IMR-90 (cell line): ENCODE data around the gene ZBTB39. TPM values are rescaled to one million over a fixed set of nuclear protein-coding genes. Genes with fewer than 3 reads are reported as not detected.

Source experiments
- ATAC-seq: fragments of 200-7000 bp; cut with Tn5 transposase; 2 replicates; pipeline ENCODE4 v1.9.1; 2020; ENCODE audit warnings: low read depth, mild to moderate bottlenecking, moderate library complexity
- BruUV-seq: library from RNA; stranded (reverse); fragments of 400-500 nt; replicated peaks from 2 replicates; lab custom pipeline; 2021; lab: Mats Ljungman, UMichigan
- CTCF ChIA-PET: fragments of 300-600 bp; formaldehyde crosslinking; extraction: SDS; loops from one replicate; lab custom pipeline; 2021; ENCODE audit warnings: antibody characterized with exemption; lab: Yijun Ruan, JAX
- POLR2A ChIA-PET: fragments of 300-600 bp; sonication (Branson Sonifier 250); formaldehyde crosslinking; loops from one replicate; lab custom pipeline; 2022; ENCODE audit warnings: antibody characterized with exemption; ENCODE audit not compliant: unreplicated experiment; lab: Charles Lee
- DNase-seq: peaks from one replicate; pipeline ENCODE4 v3.0.0; 2013
- H2AFZ ChIP-seq: replicated peaks from 2 replicates; pipeline ENCODE3; 2013; ENCODE audit warnings: low read length, mild to moderate bottlenecking; ENCODE audit not compliant: poor library complexity
- H2AK5ac ChIP-seq: 2 replicates; pipeline ENCODE4 v1.6.1; 2013; ENCODE audit warnings: low read depth, low read length, inconsistent platforms
- H2AK9ac ChIP-seq: replicated peaks from 2 replicates; pipeline ENCODE3; 2013; ENCODE audit warnings: mild to moderate bottlenecking, low read depth, low read length, moderate library complexity; ENCODE audit not compliant: poor library complexity
- H2BK120ac ChIP-seq: 2 replicates; pipeline ENCODE4 v1.6.1; 2013; ENCODE audit warnings: low read depth, low read length, inconsistent platforms
- H2BK15ac ChIP-seq: 3 replicates; pipeline ENCODE4 v1.6.1; 2013; ENCODE audit warnings: low read depth, low read length, inconsistent platforms
- H2BK20ac ChIP-seq: 2 replicates; pipeline ENCODE4 v1.6.1; 2013; ENCODE audit warnings: low read depth, mild to moderate bottlenecking, inconsistent platforms, low read length, moderate library complexity
- H2BK5ac ChIP-seq: 2 replicates; pipeline ENCODE4 v1.6.1; 2013; ENCODE audit warnings: mild to moderate bottlenecking, low read depth, low read length, inconsistent platforms; ENCODE audit not compliant: poor library complexity, severe bottlenecking
- H3K14ac ChIP-seq: replicated peaks from 2 replicates; pipeline ENCODE4 v1.6.1; 2013; ENCODE audit warnings: low read depth, low read length, inconsistent platforms
- H3K18ac ChIP-seq: 2 replicates; pipeline ENCODE4 v1.6.1; 2013; ENCODE audit warnings: low read depth, low read length, control low read depth
- H3K23ac ChIP-seq: 2 replicates; pipeline ENCODE4 v1.6.1; 2013; ENCODE audit warnings: low read depth, low read length, inconsistent platforms
- H3K27ac ChIP-seq: 2 replicates; pipeline ENCODE4 v1.5.1; 2013; ENCODE audit warnings: mild to moderate bottlenecking, control low read depth, low read length; ENCODE audit not compliant: insufficient read depth
- H3K27me3 ChIP-seq: 2 replicates; pipeline ENCODE4 v1.6.1; 2013; ENCODE audit warnings: low read length; ENCODE audit not compliant: control insufficient read depth, insufficient read depth
- H3K36me3 ChIP-seq: 2 replicates; pipeline ENCODE4 v1.6.1; 2013; ENCODE audit warnings: low read length, mixed read lengths; ENCODE audit not compliant: control insufficient read depth, insufficient read depth
- H3K4ac ChIP-seq: 2 replicates; pipeline ENCODE4 v1.6.1; 2013; ENCODE audit warnings: low read depth, low read length, inconsistent platforms
- H3K4me1 ChIP-seq: 2 replicates; pipeline ENCODE4 v1.6.1; 2013; ENCODE audit warnings: low read length, mixed read lengths; ENCODE audit not compliant: control insufficient read depth, insufficient read depth
- H3K4me2 ChIP-seq: 2 replicates; pipeline ENCODE4 v1.6.1; 2013; ENCODE audit warnings: low read depth, mild to moderate bottlenecking, control low read depth, low read length, moderate library complexity
- H3K4me3 ChIP-seq: 2 replicates; pipeline ENCODE4 v1.5.1; 2013; ENCODE audit warnings: low read depth, mild to moderate bottlenecking, control low read depth, low read length, moderate library complexity; ENCODE audit not compliant: insufficient read depth
- H3K56ac ChIP-seq: 2 replicates; pipeline ENCODE4 v1.6.1; 2013; ENCODE audit warnings: low read length, inconsistent platforms; ENCODE audit not compliant: insufficient read depth; ENCODE audit errors: extremely low read depth
- H3K79me1 ChIP-seq, 2 experiments: 2 replicates each; pipeline ENCODE4 v1.6.1; 2013; ENCODE audit warnings: low read length in 2 of 2, inconsistent platforms in 1 of 2, low read depth in 1 of 2
- H3K9ac ChIP-seq: 2 replicates; pipeline ENCODE4 v1.6.1; 2013; ENCODE audit warnings: low read depth, low read length, control low read depth
- H3K9me1 ChIP-seq: 2 replicates; pipeline ENCODE4 v1.6.1; 2013; ENCODE audit warnings: low read length, inconsistent platforms; ENCODE audit not compliant: insufficient read depth
- H3K9me3 ChIP-seq: 2 replicates; pipeline ENCODE4 v1.6.1; 2013; ENCODE audit warnings: low read length; ENCODE audit not compliant: control insufficient read depth, insufficient read depth
- H4K20me1 ChIP-seq: 2 replicates; pipeline ENCODE4 v1.6.1; 2013; ENCODE audit warnings: low read length, inconsistent platforms; ENCODE audit not compliant: insufficient read depth
- H4K5ac ChIP-seq: 2 replicates; pipeline ENCODE4 v1.6.1; 2013; ENCODE audit warnings: mild to moderate bottlenecking, low read depth, low read length, control low read depth
- H4K8ac ChIP-seq, 2 experiments: 2 replicates each; pipeline ENCODE4 v1.6.1; 2013; ENCODE audit warnings: low read depth in 2 of 2, low read length in 2 of 2, control low read depth in 1 of 2, inconsistent platforms in 1 of 2
- H4K91ac ChIP-seq: 2 replicates; pipeline ENCODE4 v1.6.1; 2013; ENCODE audit warnings: low read depth, low read length, inconsistent platforms; ENCODE audit not compliant: insufficient read depth
- MAFK ChIP-seq: IDR thresholded peaks from 2 replicates; pipeline ENCODE4 v1.6.1; 2012; ENCODE audit warnings: low read depth, low read length, improper control_type of control experiment
- MAZ ChIP-seq: IDR thresholded peaks from 2 replicates; pipeline ENCODE4 v1.6.1; 2012; ENCODE audit warnings: low read depth, mild to moderate bottlenecking, low read length, improper control_type of control experiment, moderate library complexity, borderline replicate concordance
- POLR2A ChIP-seq: IDR thresholded peaks from 2 replicates; pipeline ENCODE4 v1.6.1; 2012; ENCODE audit warnings: mild to moderate bottlenecking, low read depth, low read length
- RCOR1 ChIP-seq: IDR thresholded peaks from 2 replicates; pipeline ENCODE4 v1.6.1; 2012; ENCODE audit warnings: mild to moderate bottlenecking, low read length, improper control_type of control experiment; ENCODE audit not compliant: insufficient replicate concordance
- RFX5 ChIP-seq: IDR thresholded peaks from 2 replicates; pipeline ENCODE4 v1.8.0; 2012; ENCODE audit warnings: low read depth, mild to moderate bottlenecking, low read length, moderate library complexity
- SMC3 ChIP-seq: fragments of 150-350 bp; IDR thresholded peaks from 2 replicates; pipeline ENCODE4 v1.6.1; 2016; ENCODE audit warnings: low read depth, mild to moderate bottlenecking, antibody characterized with exemption, low read length, moderate library complexity
- WGBS, 2 experiments: methylation state at CpG; one replicate each; pipeline versions ENCODE4 v1.1.5 to v1.1.7; 2013; ENCODE audit warnings: missing lambda C conversion rate in 2 of 2; ENCODE audit not compliant: insufficient read length in 1 of 2; ENCODE audit errors: extremely low coverage in 2 of 2; 5-methylcytosine and 5-hydroxymethylcytosine counted together
- dilution Hi-C: fragments of 300-500 bp; cut with HindIII; formaldehyde crosslinking; loops from one replicate; pipeline ENCODE4 v1.14.3; 2018; ENCODE audit warnings: low sequenced_read_pairs; ENCODE audit not compliant: unreplicated experiment
- in situ Hi-C: fragments of 300-500 bp; cut with MboI; formaldehyde crosslinking; loops from 3 replicates; pipeline ENCODE4 v1.14.3; 2019; ENCODE audit warnings: low sequenced_read_pairs, inconsistent platforms, mixed read lengths
- intact Hi-C: fragments of 100-400 bp; cut with micrococcal nuclease; formaldehyde crosslinking; loops from 2 replicates; pipeline ENCODE4 v1.10.0; 2022
- polyA plus RNA-seq, 3 experiments: library from polyadenylated mRNA; depleted of rRNA; stranded (reverse); fragments of >200 nt; gene quantifications; 2 replicates each; pipeline ENCODE4 v1.2.3, GENCODE V29; 2012; ENCODE audit warnings: low replicate concordance in 1 of 3
- total RNA-seq: library from RNA; depleted of rRNA; stranded (reverse); fragments of >200 nt; gene quantifications from 2 replicates; pipeline ENCODE4 v1.2.3, GENCODE V29; 2012

Gene ZBTB39
- total and polyA plus RNA-seq, 2 of the 4 experiments (the other 2 are of a cell fraction) = 4.0 to 5.2 TPM

GRCh38 chr12:57019983-57020719 is 13.8 kb upstream of the ZBTB39 start:
- TF ChIP-seq MAFK (no peak), RCOR1 (no peak), RFX5 (no peak), MAZ (no peak), POLR2A (no peak), SMC3 (no peak)
- no TSS peak for BruUV-seq
- Histone ChIP-seq H2AK5ac (no peak overlapping the region), H4K20me1 (no peaks in the 10 kb centered on the region), H2BK5ac (no peak overlapping the region), H2BK15ac (no peak overlapping the region), H3K9me1 (0 out of 2 replicates have a peak, but pooled peaks cover 2% of the 10 kb centered on the region), H3K79me1 (no peaks in the 10 kb centered on the region), H3K4me3 (no peak overlapping the region), H3K36me3 (no peaks in the 10 kb centered on the region), H4K8ac (no peak overlapping the region), H2BK20ac (no peak overlapping the region), H3K4ac (no peak overlapping the region), H3K27ac (no peak overlapping the region), H2AK9ac (no peak overlapping the region), H3K9ac (no peak overlapping the region), H3K4me2 (no peak overlapping the region), H3K27me3 (peaks cover 17% of the 10 kb centered on the region), H3K18ac (no peak overlapping the region), H3K9me3 (no peaks in the 10 kb centered on the region), H3K23ac (no peak overlapping the region), H3K14ac (no peak overlapping the region), H4K5ac (no peak overlapping the region), H3K56ac (no peak overlapping the region), H2BK120ac (no peak overlapping the region), H2AFZ (no peak overlapping the region), H4K91ac (no peak overlapping the region), H3K4me1 (peaks cover 5% of the 10 kb centered on the region; the same call in 1 of the 2 replicates)
- dilution Hi-C loops (no loop called here), intact Hi-C loops (no loop called here), in situ Hi-C loops (loop anchor here (5.0 kb wide), 1 partner anchor 32 kb away; the partner anchor contains the start of gene MYO1A)
- ATAC-seq = no peak
- DNase-seq = no peak
- CTCF ChIA-PET = interaction anchor here (0.6 to 1.3 kb wide), 3 partner anchors 12 to 92 kb away, joined by 3 to 4 read pairs (median 3); no protein-coding TSS in a partner anchor
- WGBS, 2 experiments = no CpG with 5 or more reads among the region's 9 CpGs
- POLR2A ChIA-PET = no interaction called here
